ENCODE measurements around the gene NOP16. TPM values are rescaled to one million over a fixed set of nuclear protein-coding genes. Genes with fewer than 3 reads are reported as not detected.

Gene NOP16, protein sequence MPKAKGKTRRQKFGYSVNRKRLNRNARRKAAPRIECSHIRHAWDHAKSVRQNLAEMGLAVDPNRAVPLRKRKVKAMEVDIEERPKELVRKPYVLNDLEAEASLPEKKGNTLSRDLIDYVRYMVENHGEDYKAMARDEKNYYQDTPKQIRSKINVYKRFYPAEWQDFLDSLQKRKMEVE
- 64.0 TPM for polyA plus RNA-seq (2013, experiment 1 of 2)
- polyA plus RNA-seq (2013, experiment 2 of 2): 47.9 TPM

DNA sequence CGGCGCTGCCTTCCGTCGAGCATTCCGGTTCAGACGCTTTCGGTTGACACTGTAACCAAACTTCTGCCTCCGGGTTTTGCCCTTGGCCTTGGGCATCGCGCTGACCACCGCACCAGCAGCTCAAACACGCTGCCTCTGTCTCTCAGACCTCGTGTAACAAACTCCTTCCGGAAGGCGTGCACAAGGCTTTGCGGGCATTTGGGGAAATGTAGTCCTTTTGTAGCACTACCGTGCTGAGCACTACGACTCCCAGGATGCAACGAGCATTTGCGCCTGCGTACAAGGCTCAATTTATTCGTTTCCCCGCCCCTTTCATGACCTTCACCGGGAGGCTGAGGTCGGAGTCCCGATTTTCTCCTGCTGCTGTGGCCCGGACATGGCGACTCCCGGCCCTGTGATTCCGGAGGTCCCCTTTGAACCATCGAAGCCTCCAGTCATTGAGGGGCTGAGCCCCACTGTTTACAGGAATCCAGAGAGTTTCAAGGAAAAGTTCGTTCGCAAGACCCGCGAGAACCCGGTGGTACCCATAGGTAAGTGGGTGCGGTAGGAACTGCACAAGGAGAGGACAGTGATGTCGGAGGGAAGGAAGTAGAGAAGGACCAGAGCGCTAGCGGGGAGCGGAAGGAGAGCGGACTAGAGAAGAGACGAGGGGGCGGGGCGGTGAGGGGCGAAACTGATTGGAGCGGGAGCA, at the start of gene NOP16, which contains the start of gene HIGD2A:
TSS of gene NOP16 (minus strand) at position 155 of the 691 bp plus-strand sequence. CDS start at position 96, 59 bp downstream.
TSS of gene HIGD2A (plus strand) at position 308 of the 691 bp plus-strand sequence. CDS start at position 377, 69 bp downstream.
- Histone ChIP-seq H3K27me3 (ENCODE audit: insufficient read depth, low read length) (no peaks in the 10 kb centered on the region), H3K36me3 (ENCODE audit: insufficient read depth, low read length) (peaks cover 45% of the 10 kb centered on the region), H3K9ac (ENCODE audit: low read depth, low read length) (peak within 1 kb of the TSS; percentile 98), H3K4me1 (ENCODE audit: insufficient read depth, low read length) (peaks cover 7% of the 10 kb centered on the region), H3K4me3 (ENCODE audit: low read length) (peak within 1 kb of the TSS; percentile 90), H3K9me3 (ENCODE audit: insufficient read depth, low read depth, low read length) (no peaks in the 10 kb centered on the region), H3K27ac (ENCODE audit: low read depth, low read length) (peak within 1 kb of the TSS; percentile 99)
- under 1% methylated on average over 47 of the region's 47 CpGs for WGBS

DNA sequence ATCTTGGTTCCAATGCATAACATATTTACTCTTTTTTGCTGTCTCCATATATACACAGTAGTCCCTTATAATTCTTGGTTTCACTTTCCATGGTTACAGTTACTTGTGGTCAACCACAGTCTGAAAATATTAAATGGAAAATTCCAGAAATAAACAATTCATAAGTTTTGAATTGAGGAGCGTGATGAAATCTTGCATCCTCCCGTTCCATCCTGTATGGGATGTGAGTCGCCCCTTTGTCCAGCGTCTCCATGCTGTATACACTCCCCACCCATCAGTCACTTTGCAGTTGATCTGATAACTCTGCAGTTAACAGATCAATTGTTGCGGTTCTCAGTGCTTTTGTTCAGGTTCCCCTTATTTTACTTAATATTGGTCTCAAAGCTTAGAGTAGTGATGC, 48.3 kb upstream of the NOP16 start:
- Histone ChIP-seq H3K4me3 (ENCODE audit: low read length) (no peak overlapping the region), H3K9ac (ENCODE audit: low read depth, low read length) (no peak overlapping the region), H3K27ac (ENCODE audit: low read depth, low read length) (no peak overlapping the region)

DNA sequence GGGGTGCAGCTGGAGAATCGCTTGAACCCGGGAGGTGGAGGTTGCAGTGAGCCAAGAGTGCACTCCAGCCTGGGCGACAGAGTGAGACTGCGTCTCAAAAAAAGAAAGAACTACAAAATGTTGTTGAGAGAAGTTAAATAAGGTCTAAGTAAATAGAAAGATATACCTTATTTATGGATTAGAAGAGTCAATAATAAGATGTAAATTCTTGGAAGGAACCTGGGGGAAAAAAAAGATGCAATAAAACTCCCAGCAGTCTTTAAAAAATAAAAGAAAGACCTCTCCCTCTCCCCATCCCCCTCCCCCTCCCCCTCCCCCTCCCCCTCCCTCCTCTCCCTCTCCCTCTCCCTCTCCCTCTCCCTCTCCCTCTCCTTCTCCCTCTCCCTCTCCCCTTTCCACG, 44.3 kb upstream of the NOP16 start:
- Histone ChIP-seq H3K4me1 (ENCODE audit: insufficient read depth, low read length) (no peaks in the 10 kb centered on the region), H3K9me3 (ENCODE audit: insufficient read depth, low read depth, low read length) (no peaks in the 10 kb centered on the region)
- WGBS: 93% methylated on average over 5 of the region's 5 CpGs

More for the DNA sequence above, 48.3 kb upstream of the NOP16 start:
- WGBS: 86% methylated on average over 5 of the region's 5 CpGs
- Histone ChIP-seq H3K27me3 (ENCODE audit: insufficient read depth, low read length) (no peaks in the 10 kb centered on the region), H3K4me1 (ENCODE audit: insufficient read depth, low read length) (peaks cover 1% of the 10 kb centered on the region; the same call in 1 of the 2 replicates), H3K36me3 (ENCODE audit: insufficient read depth, low read length) (no peaks in the 10 kb centered on the region), H3K9me3 (ENCODE audit: insufficient read depth, low read depth, low read length) (no peaks in the 10 kb centered on the region)

DNA sequence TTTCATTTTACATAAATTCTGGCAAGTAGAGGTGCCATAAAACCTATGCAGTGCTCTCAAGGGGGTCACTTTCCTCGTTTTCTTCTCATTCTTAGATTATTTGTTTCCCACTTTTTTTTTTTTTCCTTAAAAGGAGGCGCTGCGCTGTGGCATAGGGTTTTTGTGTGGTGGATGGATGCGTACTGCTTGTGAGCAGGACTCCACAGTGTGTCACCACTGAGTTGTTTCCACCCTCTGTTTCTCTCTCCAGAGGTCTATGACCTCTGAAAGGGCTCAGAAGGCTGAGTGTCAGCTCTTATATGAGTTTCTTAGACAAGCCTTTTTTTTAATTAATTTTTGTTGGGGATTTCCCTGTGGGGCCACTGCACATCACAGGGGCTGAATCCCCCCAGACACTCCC, 41.6 kb upstream of the NOP16 start:
- Histone ChIP-seq H3K4me1 (ENCODE audit: insufficient read depth, low read length) (no peaks in the 10 kb centered on the region), H3K27me3 (ENCODE audit: insufficient read depth, low read length) (no peaks in the 10 kb centered on the region), H3K9ac (ENCODE audit: low read depth, low read length) (no peak overlapping the region), H3K36me3 (ENCODE audit: insufficient read depth, low read length) (no peaks in the 10 kb centered on the region), H3K9me3 (ENCODE audit: insufficient read depth, low read depth, low read length) (peaks cover 11% of the 10 kb centered on the region; the same call in 1 of the 2 replicates), H3K4me3 (ENCODE audit: low read length) (no peak overlapping the region), H3K27ac (ENCODE audit: low read depth, low read length) (no peak overlapping the region)
- 87% methylated on average over 4 of the region's 4 CpGs for WGBS

More for the DNA sequence above, 44.3 kb upstream of the NOP16 start:
- no peak overlapping the region for H3K27ac ChIP-seq (ENCODE audit: low read depth, low read length)
- H3K4me3 ChIP-seq (ENCODE audit: low read length): no peak overlapping the region
- H3K9ac ChIP-seq (ENCODE audit: low read depth, low read length): no peak overlapping the region
- no peaks in the 10 kb centered on the region for H3K27me3 ChIP-seq (ENCODE audit: insufficient read depth, low read length)
- no peaks in the 10 kb centered on the region for H3K36me3 ChIP-seq (ENCODE audit: insufficient read depth, low read length)

DNA sequence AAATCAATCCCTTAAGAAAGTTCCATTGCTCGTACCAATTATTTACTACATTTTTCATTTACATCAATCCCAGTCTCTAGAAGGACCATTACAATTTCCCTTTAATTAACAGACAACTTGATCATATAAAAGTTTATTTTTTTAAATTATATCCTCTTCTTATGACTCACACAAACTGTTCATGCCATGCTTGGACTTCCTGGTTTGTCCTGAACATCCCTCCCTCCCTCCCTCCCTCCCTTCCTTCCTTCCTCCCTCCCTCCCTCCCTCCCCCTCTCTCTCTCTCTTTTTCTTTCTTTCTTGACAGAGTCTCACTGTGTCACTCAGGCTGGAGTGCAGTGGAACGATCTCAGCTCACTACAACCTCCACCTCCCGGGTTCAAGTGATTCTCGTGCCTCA, 39.6 kb upstream of the NOP16 start:
- Histone ChIP-seq H3K4me3 (ENCODE audit: low read length) (no peak overlapping the region), H3K36me3 (ENCODE audit: insufficient read depth, low read length) (no peaks in the 10 kb centered on the region), H3K4me1 (ENCODE audit: insufficient read depth, low read length) (no peaks in the 10 kb centered on the region), H3K9me3 (ENCODE audit: insufficient read depth, low read depth, low read length) (peaks cover 11% of the 10 kb centered on the region; the same call in 1 of the 2 replicates), H3K27ac (ENCODE audit: low read depth, low read length) (no peak overlapping the region), H3K9ac (ENCODE audit: low read depth, low read length) (no peak overlapping the region), H3K27me3 (ENCODE audit: insufficient read depth, low read length) (no peaks in the 10 kb centered on the region)
- 91% methylated on average over 4 of the region's 4 CpGs for WGBS

DNA sequence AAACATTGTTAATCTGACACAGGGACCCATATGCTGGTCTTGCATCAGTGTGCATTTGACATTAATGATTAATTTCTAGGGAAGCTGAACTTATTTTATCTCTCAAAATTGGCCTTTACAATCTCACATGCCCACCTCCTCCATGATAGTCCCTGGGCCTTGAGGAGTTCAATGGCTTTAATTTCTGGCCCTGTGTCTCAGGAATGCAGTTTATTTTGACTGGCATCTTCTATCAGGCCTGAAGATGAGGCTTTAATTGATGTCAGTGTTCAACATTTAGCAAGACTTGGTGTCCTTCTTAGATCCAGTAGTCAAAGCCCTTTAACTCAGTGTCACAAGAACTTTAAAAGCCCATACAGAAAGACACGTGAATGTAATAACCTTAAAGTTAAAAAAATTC, 38.5 kb upstream of the NOP16 start:
- no peaks in the 10 kb centered on the region for H3K36me3 ChIP-seq (ENCODE audit: insufficient read depth, low read length)
- peaks cover 11% of the 10 kb centered on the region; the same call in 1 of the 2 replicates for H3K9me3 ChIP-seq (ENCODE audit: insufficient read depth, low read depth, low read length)
- H3K9ac ChIP-seq (ENCODE audit: low read depth, low read length): no peak overlapping the region
- H3K4me1 ChIP-seq (ENCODE audit: insufficient read depth, low read length): no peaks in the 10 kb centered on the region
- WGBS: 100% methylated on average over 1 of the region's 1 CpG
- no peak overlapping the region for H3K4me3 ChIP-seq (ENCODE audit: low read length)
- no peaks in the 10 kb centered on the region for H3K27me3 ChIP-seq (ENCODE audit: insufficient read depth, low read length)
- no peak overlapping the region for H3K27ac ChIP-seq (ENCODE audit: low read depth, low read length)

DNA sequence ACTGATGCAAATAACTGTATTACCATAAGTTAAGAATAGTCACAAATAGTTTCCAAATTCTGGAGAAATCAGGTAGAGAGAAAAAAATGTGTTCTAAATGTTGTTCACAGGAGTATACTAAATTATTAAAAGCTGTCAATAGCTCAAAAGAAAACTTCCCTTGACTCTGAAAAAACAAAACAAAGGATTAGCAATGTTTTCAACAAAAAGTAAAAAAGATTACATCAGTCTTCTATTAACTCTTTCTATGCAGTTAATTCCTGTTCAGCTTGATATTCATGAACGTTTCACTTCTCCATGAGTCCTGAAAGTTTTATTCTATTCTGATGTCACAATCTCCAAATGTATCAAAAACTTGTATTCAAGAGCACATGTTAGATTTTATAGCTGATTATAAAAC, 37.4 kb upstream of the NOP16 start:
- Histone ChIP-seq H3K9me3 (ENCODE audit: insufficient read depth, low read depth, low read length) (peaks cover 11% of the 10 kb centered on the region; the same call in 1 of the 2 replicates), H3K4me3 (ENCODE audit: low read length) (no peak overlapping the region), H3K27me3 (ENCODE audit: insufficient read depth, low read length) (no peaks in the 10 kb centered on the region), H3K4me1 (ENCODE audit: insufficient read depth, low read length) (no peaks in the 10 kb centered on the region), H3K9ac (ENCODE audit: low read depth, low read length) (no peak overlapping the region), H3K27ac (ENCODE audit: low read depth, low read length) (no peak overlapping the region), H3K36me3 (ENCODE audit: insufficient read depth, low read length) (no peaks in the 10 kb centered on the region)
- WGBS: 90% methylated on average over 1 of the region's 1 CpG

DNA sequence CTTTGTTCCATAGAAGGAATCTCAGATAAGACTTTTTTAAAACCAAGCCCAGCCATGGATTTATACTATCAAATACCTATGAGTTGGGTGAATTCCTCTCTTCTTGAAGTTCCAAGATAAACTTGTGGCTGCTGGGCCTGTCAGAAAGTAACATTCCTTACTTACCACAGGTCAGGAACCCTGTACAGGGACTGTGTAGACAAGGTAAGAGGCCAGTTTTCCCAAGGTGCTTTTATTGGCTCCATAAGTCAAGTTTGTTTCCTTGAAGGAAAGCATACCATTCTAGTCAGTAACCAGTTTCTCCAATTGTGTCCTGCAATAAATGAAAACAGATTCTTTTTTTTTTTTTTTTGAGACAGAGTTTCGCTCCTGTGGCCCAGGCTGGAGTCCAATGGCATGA, 36.7 kb upstream of the NOP16 start:
- Histone ChIP-seq H3K9me3 (ENCODE audit: insufficient read depth, low read depth, low read length) (peaks cover 17% of the 10 kb centered on the region; the same call in 1 of the 2 replicates), H3K36me3 (ENCODE audit: insufficient read depth, low read length) (no peaks in the 10 kb centered on the region), H3K27ac (ENCODE audit: low read depth, low read length) (no peak overlapping the region), H3K4me3 (ENCODE audit: low read length) (no peak overlapping the region), H3K4me1 (ENCODE audit: insufficient read depth, low read length) (no peaks in the 10 kb centered on the region), H3K9ac (ENCODE audit: low read depth, low read length) (no peak overlapping the region), H3K27me3 (ENCODE audit: insufficient read depth, low read length) (no peaks in the 10 kb centered on the region)
- WGBS: 96% methylated on average over 1 of the region's 1 CpG

DNA sequence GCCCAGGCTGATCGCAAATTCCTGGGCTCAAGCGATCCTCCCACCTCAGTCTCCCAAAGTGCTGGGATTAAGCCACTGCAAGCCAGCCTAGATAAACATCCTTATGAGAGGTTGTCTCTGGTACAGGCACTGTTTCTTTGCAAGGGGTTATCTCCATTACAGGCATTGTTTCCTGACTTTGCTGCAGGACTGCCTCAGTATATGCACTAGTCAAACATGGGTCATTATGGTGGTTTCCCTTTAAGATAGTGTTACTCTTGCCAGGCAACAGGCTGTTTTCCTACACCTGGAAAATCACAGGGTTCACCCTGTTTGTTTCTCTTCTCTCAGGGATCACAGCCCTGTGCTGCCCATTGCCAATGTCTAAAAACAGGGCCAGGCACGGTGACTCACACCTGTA, 35.8 kb upstream of the NOP16 start:
- Histone ChIP-seq H3K9me3 (ENCODE audit: insufficient read depth, low read depth, low read length) (peaks cover 20% of the 10 kb centered on the region), H3K9ac (ENCODE audit: low read depth, low read length) (no peak overlapping the region), H3K27me3 (ENCODE audit: insufficient read depth, low read length) (no peaks in the 10 kb centered on the region), H3K4me3 (ENCODE audit: low read length) (no peak overlapping the region), H3K4me1 (ENCODE audit: insufficient read depth, low read length) (no peaks in the 10 kb centered on the region), H3K27ac (ENCODE audit: low read depth, low read length) (no peak overlapping the region), H3K36me3 (ENCODE audit: insufficient read depth, low read length) (no peaks in the 10 kb centered on the region)
- 86% methylated on average over 3 of the region's 3 CpGs for WGBS

DNA sequence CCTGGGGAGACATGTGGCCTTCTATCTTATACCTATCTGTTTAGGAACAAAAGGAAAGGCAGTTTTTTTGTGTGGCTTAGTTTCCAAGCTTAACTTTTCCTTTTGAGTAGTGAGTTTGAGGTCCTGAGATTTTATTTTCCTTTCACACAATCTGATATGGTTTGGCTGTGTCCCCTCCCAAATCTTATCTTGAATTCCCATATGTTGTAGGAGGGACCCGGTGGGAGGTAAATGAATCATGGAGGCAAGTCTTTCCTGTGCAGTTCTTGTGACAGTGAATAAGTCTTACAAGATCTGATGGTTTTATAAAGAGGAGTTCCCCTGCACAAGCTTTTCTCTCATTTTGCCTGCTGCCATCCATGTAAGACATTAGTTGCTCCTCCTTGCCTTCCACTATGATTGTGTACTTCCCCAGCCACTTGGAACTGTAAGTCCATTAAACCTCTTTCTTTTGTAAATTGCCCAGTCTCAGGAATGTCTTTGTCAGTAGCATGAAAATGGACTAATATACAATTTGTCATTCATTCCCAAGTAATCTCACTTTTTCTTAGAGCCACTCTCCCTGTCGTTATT, 32.7 kb upstream of the NOP16 start:
- Histone ChIP-seq H3K4me1 (ENCODE audit: insufficient read depth, low read length) (no peaks in the 10 kb centered on the region), H3K9ac (ENCODE audit: low read depth, low read length) (no peak overlapping the region), H3K27me3 (ENCODE audit: insufficient read depth, low read length) (peaks cover 9% of the 10 kb centered on the region), H3K4me3 (ENCODE audit: low read length) (no peak overlapping the region), H3K36me3 (ENCODE audit: insufficient read depth, low read length) (no peaks in the 10 kb centered on the region), H3K27ac (ENCODE audit: low read depth, low read length) (no peak overlapping the region), H3K9me3 (ENCODE audit: insufficient read depth, low read depth, low read length) (peaks cover 18% of the 10 kb centered on the region)
- 96% methylated on average over 2 of the region's 2 CpGs for WGBS

DNA sequence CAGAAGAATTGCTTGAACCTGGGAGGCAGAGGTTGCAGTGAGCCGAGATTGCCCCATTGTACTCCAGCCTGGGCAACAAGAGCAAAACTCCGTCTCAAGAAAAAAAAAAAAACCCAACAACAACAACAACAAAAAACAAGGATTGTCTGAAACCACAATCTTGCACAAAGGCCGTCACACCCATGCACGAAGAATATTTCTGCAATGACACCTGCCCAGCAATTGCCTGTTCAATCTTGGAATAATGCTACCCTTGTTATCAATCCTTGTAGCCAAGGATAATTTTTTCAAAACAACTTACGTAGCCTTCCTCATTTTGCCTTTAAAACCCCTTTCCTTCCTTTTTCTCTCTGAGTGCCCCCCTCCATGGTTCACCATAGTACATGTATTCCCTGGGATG, 31.7 kb upstream of the NOP16 start:
- Histone ChIP-seq H3K9ac (ENCODE audit: low read depth, low read length) (no peak overlapping the region), H3K36me3 (ENCODE audit: insufficient read depth, low read length) (no peaks in the 10 kb centered on the region), H3K27me3 (ENCODE audit: insufficient read depth, low read length) (peaks cover 9% of the 10 kb centered on the region), H3K4me3 (ENCODE audit: low read length) (no peak overlapping the region), H3K4me1 (ENCODE audit: insufficient read depth, low read length) (no peaks in the 10 kb centered on the region), H3K9me3 (ENCODE audit: insufficient read depth, low read depth, low read length) (peaks cover 10% of the 10 kb centered on the region), H3K27ac (ENCODE audit: low read depth, low read length) (no peak overlapping the region)
- WGBS: 93% methylated on average over 5 of the region's 5 CpGs
